Small intestine (tissue), 7 donors: ENCODE data around the gene ZSCAN20. TPM values are rescaled to one million over a fixed set of nuclear protein-coding genes. Genes with fewer than 3 reads are reported as not detected.
A peak's percentile ranks its signal among the peaks of the same experiment; 100 is the strongest.

Source experiments
- DNase-seq, 2 donors: peaks; one replicate each; pipeline versions ENCODE4 v3.0.0 to v3.0.0-alpha.2; 2013
- FAIRE-seq: peaks from 2 replicates; lab custom pipeline; 2012; peaks lifted over from hg19 to GRCh38; lab: Jason Lieb, UNC
- H3K27ac ChIP-seq, 3 donors: one replicate each; pipeline ENCODE4 v1.5.1; 2013; ENCODE audit warnings: low read length in 2 of 3, mild to moderate bottlenecking in 2 of 3, control low read depth in 1 of 3, inconsistent platforms in 1 of 3, low read depth in 1 of 3, moderate library complexity in 1 of 3
- H3K27me3 ChIP-seq, 3 donors: one replicate each; pipeline ENCODE4 v1.6.1; 2013; ENCODE audit warnings: low read length in 3 of 3, inconsistent platforms in 1 of 3; ENCODE audit not compliant: control insufficient read depth in 3 of 3, insufficient read depth in 3 of 3
- H3K36me3 ChIP-seq, 3 donors: one replicate each; pipeline ENCODE4 v1.6.1; 2013; ENCODE audit warnings: low read length in 3 of 3, inconsistent platforms in 1 of 3, low read depth in 1 of 3, mild to moderate bottlenecking in 1 of 3, moderate library complexity in 1 of 3; ENCODE audit not compliant: control insufficient read depth in 3 of 3, insufficient read depth in 2 of 3
- H3K4me1 ChIP-seq, 3 donors: one replicate each; pipeline ENCODE4 v1.6.1; 2013; ENCODE audit warnings: low read length in 2 of 3, inconsistent platforms in 1 of 3, low read depth in 1 of 3, mild to moderate bottlenecking in 1 of 3, moderate library complexity in 1 of 3; ENCODE audit not compliant: control insufficient read depth in 3 of 3, insufficient read depth in 2 of 3
- H3K4me3 ChIP-seq, 3 donors: one replicate each; pipeline ENCODE4 v1.5.1; 2013; ENCODE audit warnings: low read length in 3 of 3, control low read depth in 1 of 3, inconsistent platforms in 1 of 3, low read depth in 1 of 3, mild to moderate bottlenecking in 1 of 3, moderate library complexity in 1 of 3
- H3K9me3 ChIP-seq, 2 donors: one replicate each; pipeline ENCODE4 v1.6.1; 2013; ENCODE audit warnings: low read depth in 1 of 2, low read length in 1 of 2; ENCODE audit not compliant: control insufficient read depth in 2 of 2, insufficient read depth in 1 of 2
- WGBS, 3 donors: extraction: QIAGEN DNeasy Blood & Tissue Kit; methylation state at CpG; one replicate each; pipeline ENCODE4 v1.1.7; 2013; 5-methylcytosine and 5-hydroxymethylcytosine counted together
- polyA plus RNA-seq, 4 donors: library from polyadenylated mRNA; stranded (reverse) in 3 of 4; unstranded in 1 of 4; fragments of 200-250 nt in 3 of 4; fragments of 120-200 nt in 1 of 4; gene quantifications; one replicate each; pipeline versions ENCODE4 v1.2.1 to v1.2.3, GENCODE V29; 2013
- donor health status: healthy with polysubstance abuse.
- donor health status: control.
- donor health status: control.
- donor health status: Bipolar disorder and iron deficiency.
- donor health status: healthy.

ZSCAN20 gene
- polyA plus RNA-seq, 4 donors, result 1.6 to 3.1 (median 2.0) TPM

GRCh38 chr1:33519240-33519884 is 46.9 kb downstream of the ZSCAN20 start:
- no peak for FAIRE-seq
- DNase-seq, result no peak
- WGBS, 3 donors, result 83 to 92% (median 89%) methylated on average over 27 of the region's 27 CpGs
- no peaks in the 10 kb centered on the region for H3K4me1 ChIP-seq
- no peaks in the 10 kb centered on the region for H3K9me3 ChIP-seq
- H3K27ac ChIP-seq, result no peak overlapping the region
- H3K27me3 ChIP-seq, result peaks cover 0 to 7% (median 0%) of the 10 kb centered on the region in 3 donors
- no peaks in the 10 kb centered on the region for H3K36me3 ChIP-seq
- no peak overlapping the region for H3K4me3 ChIP-seq

- H3K4me3 ChIP-seq, result no peak overlapping the region
- H3K9me3 ChIP-seq, result no peaks in the 10 kb centered on the region
- H3K27me3 ChIP-seq, result peaks cover 0 to 9% (median 0%) of the 10 kb centered on the region in 3 donors
- FAIRE-seq (no peak), DNase-seq (no peak)
- WGBS, 3 donors, result 91 to 94% (median 92%) methylated on average over 3 of the region's 3 CpGs
- H3K27ac ChIP-seq, result no peak overlapping the region
- no peaks in the 10 kb centered on the region for H3K36me3 ChIP-seq
- peaks cover 0 to 2% (median 0%) of the 10 kb centered on the region in 3 donors for H3K4me1 ChIP-seq
Observed at GRCh38 chr1:33524586-33524985, 52.1 kb downstream of the ZSCAN20 start.

GRCh38 chr1:33527934-33528333 is 55.5 kb downstream of the ZSCAN20 start:
- no peak for FAIRE-seq

GRCh38 chr1:33529957-33530356 is 57.5 kb downstream of the ZSCAN20 start:
- Histone ChIP-seq H3K27ac (no peak overlapping the region), H3K4me3 (no peak overlapping the region), H3K9me3 (no peaks in the 10 kb centered on the region), H3K27me3 (no peaks in the 10 kb centered on the region), H3K36me3 (no peaks in the 10 kb centered on the region), H3K4me1 (peaks cover 0 to 2% (median 0%) of the 10 kb centered on the region in 3 donors)
- DNase-seq (no peak), FAIRE-seq (no peak)
- WGBS, 3 donors, result 44 to 48% (median 44%) methylated on average over 1 of the region's 1 CpG

More at GRCh38 chr1:33527934-33528333, 55.5 kb downstream of the ZSCAN20 start:
- H3K27ac ChIP-seq, result no peak overlapping the region
- peak in 1 of 2 donors; percentile 72 for DNase-seq
- H3K9me3 ChIP-seq, result no peaks in the 10 kb centered on the region
- H3K36me3 ChIP-seq, result no peaks in the 10 kb centered on the region
- no peak overlapping the region for H3K4me3 ChIP-seq
- H3K4me1 ChIP-seq, result peaks cover 0 to 2% (median 0%) of the 10 kb centered on the region in 3 donors
- H3K27me3 ChIP-seq, result peaks cover 0 to 2% (median 0%) of the 10 kb centered on the region in 3 donors
- 42 to 84% (median 72%) methylated on average over 4 of the region's 4 CpGs for WGBS, 3 donors

- WGBS, 3 donors, result 72 to 73% (median 72%) methylated on average over 3 of the region's 3 CpGs
- no peaks in the 10 kb centered on the region for H3K27me3 ChIP-seq
- no peaks in the 10 kb centered on the region for H3K9me3 ChIP-seq
- FAIRE-seq (no peak), DNase-seq (no peak)
- no peak overlapping the region for H3K4me3 ChIP-seq
- peaks cover 0 to 2% (median 0%) of the 10 kb centered on the region in 3 donors for H3K4me1 ChIP-seq
- H3K27ac ChIP-seq, result no peak overlapping the region
- H3K36me3 ChIP-seq, result no peaks in the 10 kb centered on the region
Observed at GRCh38 chr1:33532250-33532649, 59.8 kb downstream of the ZSCAN20 start.

- DNase-seq (no peak), FAIRE-seq (no peak)
- H3K27me3 ChIP-seq, result no peaks in the 10 kb centered on the region
- H3K27ac ChIP-seq, result no peak overlapping the region
- H3K4me3 ChIP-seq, result no peak overlapping the region
- peaks cover 0 to under 1% (median 0%) of the 10 kb centered on the region in 3 donors for H3K4me1 ChIP-seq
- 86 to 91% (median 87%) methylated on average over 13 of the region's 13 CpGs for WGBS, 3 donors
- no peaks in the 10 kb centered on the region for H3K9me3 ChIP-seq
- no peaks in the 10 kb centered on the region for H3K36me3 ChIP-seq
Observed at GRCh38 chr1:33532936-33533335, 60.5 kb downstream of the ZSCAN20 start.

GRCh38 chr1:33535334-33535733 is 62.9 kb downstream of the ZSCAN20 start:
- no peaks in the 10 kb centered on the region for H3K36me3 ChIP-seq
- H3K9me3 ChIP-seq, result no peaks in the 10 kb centered on the region
- WGBS, 3 donors, result 34 to 64% (median 43%) methylated on average over 2 of the region's 2 CpGs
- DNase-seq (no peak), FAIRE-seq (no peak)
- no peaks in the 10 kb centered on the region for H3K27me3 ChIP-seq
- H3K4me3 ChIP-seq, result no peak overlapping the region
- no peaks in the 10 kb centered on the region for H3K4me1 ChIP-seq
- H3K27ac ChIP-seq, result no peak overlapping the region

- no peak overlapping the region for H3K4me3 ChIP-seq
- WGBS, 3 donors, result 92 to 98% (median 96%) methylated on average over 5 of the region's 5 CpGs
- DNase-seq, result no peak
- FAIRE-seq, result peak; percentile 33
- H3K27ac ChIP-seq, result no peak overlapping the region
- no peaks in the 10 kb centered on the region for H3K9me3 ChIP-seq
- no peaks in the 10 kb centered on the region for H3K4me1 ChIP-seq
- no peaks in the 10 kb centered on the region for H3K36me3 ChIP-seq
- no peaks in the 10 kb centered on the region for H3K27me3 ChIP-seq
Observed at GRCh38 chr1:33537885-33538284, 65.4 kb downstream of the ZSCAN20 start.
